HG03558 (cell line): ENCODE measurements around the gene VSIG2.
"Not testable (repeated sequence)": the region's sequence is repeated elsewhere in the genome, so short reads cannot be mapped to it uniquely, and the experiment has no call there.

Experiments
- ATAC-seq: cut with Tn5 transposase; IDR thresholded peaks from one replicate; pipeline ENCODE4 v1.9.1; 2021; ENCODE audit warnings: moderate number of reproducible peaks; ENCODE audit not compliant: unreplicated experiment; ENCODE audit errors: extremely low read depth

VSIG2 gene, protein sequence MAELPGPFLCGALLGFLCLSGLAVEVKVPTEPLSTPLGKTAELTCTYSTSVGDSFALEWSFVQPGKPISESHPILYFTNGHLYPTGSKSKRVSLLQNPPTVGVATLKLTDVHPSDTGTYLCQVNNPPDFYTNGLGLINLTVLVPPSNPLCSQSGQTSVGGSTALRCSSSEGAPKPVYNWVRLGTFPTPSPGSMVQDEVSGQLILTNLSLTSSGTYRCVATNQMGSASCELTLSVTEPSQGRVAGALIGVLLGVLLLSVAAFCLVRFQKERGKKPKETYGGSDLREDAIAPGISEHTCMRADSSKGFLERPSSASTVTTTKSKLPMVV

DNA sequence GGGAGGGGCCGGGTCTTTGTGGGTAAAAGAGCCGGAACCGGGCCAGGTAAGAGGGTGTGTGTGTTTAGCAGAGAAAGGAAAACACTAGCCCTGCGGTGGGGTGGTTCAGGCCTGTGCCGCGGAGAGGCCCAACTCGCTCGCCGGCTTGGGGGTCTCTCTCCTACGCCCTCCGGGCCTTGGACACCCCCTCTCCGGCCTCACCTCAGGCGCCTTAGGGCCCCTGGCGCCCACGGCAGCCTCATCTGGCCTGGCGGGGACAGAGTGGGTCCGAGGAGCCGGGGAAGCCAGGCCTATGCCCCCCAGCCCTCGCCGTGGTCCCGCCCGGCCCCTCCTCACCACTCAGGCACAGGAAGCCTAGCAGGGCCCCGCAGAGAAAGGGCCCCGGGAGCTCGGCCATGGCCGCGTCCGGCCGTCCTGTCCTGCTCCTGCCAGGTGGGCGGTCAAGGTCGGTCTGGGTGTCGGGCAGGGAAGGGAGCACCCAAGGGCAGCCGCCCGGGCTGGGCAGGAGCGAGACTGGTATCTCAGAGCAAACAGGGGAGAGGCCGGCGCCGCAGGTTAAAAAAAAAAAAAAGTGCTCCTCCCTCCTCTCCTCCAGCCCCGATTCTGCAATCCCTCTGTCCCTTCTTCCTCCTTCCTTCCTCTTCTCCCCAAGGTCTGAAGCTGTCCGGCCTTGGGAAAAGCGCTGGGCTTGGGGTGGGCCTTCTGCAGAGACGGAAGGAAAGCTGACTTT is at the start of gene VSIG2:
VSIG2 (minus strand) TSS at position 515 of the 730 bp plus-strand sequence; CDS start at position 397, 118 bp downstream.
- no peak for ATAC-seq

DNA sequence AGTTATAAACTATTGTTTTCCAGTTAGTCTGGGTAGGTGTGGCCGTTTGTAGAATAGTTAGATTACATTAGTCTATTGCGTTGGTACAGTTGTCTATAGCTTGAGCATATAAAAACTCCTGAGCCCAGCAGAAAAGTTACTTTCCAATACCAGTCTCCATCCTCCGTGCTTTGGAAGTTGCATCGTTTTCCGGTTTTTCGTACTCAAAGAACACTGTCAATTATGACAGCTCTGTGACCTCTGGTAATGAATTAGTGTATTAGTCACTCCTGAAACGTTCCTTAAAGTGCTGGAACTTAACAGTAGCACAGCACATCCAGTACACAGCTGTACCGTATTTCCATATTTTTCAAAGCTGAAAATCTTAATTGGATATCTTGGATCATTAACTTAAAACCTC is 49.0 kb upstream of the VSIG2 start:
- no peak for ATAC-seq

DNA sequence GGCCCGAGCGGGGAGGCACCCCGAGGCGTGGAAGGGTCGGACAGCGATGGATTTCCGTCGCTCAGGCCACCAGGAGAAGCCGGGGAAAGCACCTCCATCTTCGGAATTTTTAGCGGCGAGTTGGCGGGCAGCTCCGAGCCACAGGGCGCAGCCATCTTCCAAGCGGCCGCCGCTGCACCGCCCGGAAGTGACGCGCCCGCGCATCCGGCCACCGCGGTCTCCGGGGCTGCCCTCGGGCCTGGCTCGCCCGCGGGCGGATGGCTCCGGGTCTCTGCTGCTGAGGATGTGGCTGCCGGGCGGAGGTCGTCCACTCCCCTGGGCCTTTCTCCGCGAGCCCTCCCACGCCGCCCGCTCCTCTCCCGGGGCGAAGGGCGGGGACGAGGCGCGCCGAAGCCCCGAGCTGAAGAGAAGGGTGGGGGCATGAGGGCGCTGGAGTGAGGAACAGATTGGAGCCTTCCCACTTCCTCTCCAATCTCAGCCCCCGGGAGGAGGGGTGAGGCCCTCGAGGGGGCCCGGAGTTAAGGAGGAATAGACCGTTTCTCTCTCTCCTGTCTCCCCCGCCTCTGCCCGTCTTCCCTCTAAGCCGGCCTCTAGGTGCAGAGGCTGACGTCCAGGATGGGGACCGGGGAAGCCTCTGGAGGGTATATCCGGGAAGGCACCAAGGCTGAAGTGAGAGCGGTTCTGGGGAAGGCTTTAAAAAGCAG is 48.3 kb upstream of the VSIG2 start, which contains the start of gene MSANTD2:
MSANTD2 (minus strand) TSS at position 181 of the 704 bp plus-strand sequence; CDS start at position 155, 26 bp downstream.
- ATAC-seq, result peak; percentile 61

DNA sequence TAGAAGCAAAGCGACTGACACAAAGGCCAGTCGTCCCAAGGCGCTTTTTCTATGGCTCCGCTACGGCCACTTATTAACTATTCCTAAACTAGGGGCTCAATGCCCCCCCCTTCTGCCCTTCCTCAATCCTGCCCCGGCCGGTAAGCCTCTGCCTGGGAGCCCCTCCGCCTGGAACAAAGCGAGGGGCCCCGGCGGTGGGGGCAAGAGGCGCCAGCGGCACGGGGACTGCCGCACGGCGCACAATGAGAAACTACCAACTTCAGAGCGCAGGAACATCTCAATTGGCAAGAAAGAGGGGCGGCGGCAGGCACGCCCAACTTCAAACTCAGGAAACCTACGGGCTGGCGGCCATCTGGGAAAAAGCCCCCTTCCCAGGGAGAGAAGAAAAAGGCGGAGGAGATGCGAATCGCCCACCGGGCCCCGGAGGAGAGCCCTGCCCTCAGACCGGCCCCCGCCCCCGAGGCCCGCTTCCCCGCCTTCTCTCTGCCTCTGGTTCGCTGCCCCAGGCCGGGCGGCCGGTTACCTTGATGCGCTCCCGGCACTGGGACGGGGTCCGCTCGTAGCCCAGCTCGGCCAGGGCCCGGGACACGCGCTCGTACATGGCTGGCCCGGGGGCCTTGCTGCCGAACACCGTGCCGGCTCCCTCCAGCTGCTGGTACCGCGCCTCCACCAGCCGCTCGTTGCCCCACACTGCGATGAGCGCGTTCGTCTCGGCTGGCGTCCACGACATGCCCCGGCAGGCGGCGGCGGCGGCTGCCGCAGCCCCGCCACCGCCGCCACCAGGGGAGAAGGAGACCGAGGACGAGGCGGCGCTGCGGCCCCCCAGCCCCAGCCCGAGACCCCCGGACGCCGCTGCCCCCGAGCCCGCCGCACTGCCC is 47.5 kb upstream of the VSIG2 start:
- ATAC-seq, result no peak

DNA sequence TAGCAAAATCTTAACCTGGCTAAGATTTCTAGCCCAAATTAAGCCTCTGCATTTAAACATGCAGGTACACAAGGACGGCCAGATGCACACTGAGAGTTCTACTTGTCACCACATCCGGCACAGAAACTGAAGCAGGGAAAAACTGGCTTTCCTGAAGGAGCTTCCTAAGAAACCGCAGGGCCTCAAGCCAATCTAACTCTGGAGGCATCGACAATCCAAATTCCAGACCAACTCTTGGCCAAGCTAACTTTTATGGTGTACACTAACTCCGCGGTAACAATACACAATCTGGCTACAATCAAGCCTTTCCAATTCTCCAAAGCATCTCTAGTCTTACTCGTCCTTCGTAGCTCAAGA is 46.9 kb upstream of the VSIG2 start:
- ATAC-seq, result no peak

DNA sequence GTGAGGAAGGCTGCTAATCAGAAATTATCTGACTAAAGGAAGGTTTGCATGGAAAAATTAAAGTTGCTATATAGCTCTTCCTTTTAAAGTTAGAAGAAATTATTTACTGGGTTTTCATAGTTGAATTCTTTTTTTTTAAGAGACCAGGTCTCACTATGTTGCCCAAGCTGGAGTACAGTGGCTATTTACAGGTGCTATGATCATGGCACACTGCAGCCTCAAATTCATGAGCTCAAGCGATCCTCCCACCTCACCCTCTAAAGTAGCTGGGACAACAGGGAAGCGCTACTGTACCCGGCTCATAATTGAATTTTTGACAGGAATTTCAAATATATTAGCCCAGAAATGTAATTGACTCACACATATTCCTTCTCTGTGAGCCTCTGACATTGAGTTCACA is 44.3 kb upstream of the VSIG2 start:
- no peak for ATAC-seq

DNA sequence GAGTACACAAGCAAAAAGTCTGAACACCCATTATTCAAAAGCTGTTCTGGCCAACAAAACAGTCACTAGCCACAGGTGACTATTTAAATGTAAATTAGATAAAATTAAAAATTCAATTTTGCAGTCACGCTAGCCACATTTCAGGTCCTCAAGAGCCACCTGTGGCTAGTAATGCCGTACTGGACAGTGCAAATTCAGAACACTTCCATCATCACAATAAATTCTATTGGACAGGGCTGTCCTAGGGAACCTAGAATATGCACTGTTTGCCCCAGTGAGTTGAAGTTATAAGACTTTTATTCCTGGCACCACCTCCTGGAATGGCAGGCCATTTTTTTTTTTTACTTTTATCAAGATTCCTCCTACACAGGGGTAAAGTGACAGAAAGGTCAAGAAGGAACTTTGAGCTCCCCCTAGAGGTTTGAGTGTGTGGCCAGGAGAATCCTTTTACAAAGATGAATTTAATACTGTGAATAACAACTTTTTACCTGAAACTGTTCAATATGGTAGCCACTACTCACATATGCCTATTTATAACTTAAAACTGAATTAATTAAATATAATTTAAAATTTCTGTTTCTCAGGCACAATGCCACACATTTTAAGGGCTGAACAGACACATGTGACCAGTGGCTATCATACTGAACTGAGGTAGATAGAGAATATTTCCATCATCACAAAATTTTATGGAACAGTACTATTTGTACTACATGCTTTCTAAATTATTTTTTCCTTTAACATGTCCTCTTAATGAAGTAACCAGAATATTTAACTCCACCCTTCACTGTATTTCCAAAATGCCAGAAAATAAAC is 41.6 kb upstream of the VSIG2 start:
- ATAC-seq, result no peak

DNA sequence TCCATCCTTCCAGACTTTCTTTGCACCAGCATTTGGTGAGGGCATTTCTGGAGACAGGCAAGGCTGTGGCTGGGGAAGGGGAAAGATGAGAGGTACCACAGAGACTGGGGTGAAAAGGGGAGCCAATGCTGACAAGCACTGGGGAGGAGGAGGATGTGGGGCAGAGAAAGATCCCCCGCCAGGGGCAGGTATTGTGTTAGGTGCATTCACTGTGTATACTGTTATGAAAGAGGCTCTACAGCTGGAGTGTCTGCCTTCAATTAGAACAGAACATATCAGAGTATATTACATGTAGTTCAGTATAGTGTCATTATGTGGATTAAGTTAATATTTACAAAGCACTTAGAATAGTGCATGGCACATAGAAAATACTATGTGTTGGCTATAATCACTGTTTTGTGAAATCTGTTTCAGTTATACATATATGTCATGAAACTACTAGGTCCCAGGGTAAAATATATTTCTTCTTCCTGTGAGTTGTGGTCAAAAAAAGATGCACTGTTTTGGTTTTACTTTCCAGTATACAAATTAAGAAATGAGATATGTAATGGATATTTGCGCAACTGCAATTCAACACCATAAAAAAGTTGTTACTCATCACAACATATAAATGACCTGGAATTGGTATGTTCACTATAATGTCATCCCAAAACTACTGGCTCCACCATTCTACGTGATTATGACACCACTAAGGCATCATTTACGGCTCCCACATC is 39.7 kb upstream of the VSIG2 start:
- ATAC-seq, result peak; percentile 55

DNA sequence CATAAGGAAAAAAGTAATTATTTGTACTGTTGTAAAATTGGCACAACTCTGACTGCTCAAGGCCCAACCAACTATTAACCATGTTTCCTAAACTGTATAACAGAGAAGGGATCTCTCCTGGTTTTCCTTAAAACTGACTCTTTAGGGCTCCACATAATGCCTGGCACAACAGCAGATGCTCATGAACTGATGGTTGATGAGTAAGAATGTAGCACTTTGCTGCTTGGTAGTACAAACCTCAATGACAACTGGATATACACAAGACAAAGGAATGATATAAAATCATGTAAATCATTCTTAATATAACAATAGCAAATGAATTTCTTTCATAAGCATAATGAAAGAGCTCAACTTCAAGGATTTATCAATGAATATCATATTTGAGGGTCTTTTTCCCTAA is 36.5 kb upstream of the VSIG2 start:
- ATAC-seq, result no peak

DNA sequence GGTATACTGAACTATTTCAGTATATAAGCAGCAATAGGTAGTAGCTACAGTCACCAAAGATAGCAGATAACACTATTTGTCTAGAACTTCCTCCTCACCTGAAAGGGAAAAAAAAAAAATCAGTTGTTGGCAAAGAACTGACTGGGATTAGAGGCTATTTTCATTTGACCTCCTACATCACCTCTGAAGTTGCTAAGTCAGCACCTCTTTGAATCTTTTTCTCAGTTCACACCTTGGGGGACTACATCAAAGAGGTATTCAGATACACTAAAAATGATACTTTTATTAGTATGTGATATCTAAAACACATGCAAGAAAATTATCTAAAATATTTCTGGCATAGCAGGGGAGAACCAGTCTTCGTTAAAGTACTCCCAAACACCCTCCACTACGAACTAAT is 32.0 kb upstream of the VSIG2 start:
- ATAC-seq, result no peak

DNA sequence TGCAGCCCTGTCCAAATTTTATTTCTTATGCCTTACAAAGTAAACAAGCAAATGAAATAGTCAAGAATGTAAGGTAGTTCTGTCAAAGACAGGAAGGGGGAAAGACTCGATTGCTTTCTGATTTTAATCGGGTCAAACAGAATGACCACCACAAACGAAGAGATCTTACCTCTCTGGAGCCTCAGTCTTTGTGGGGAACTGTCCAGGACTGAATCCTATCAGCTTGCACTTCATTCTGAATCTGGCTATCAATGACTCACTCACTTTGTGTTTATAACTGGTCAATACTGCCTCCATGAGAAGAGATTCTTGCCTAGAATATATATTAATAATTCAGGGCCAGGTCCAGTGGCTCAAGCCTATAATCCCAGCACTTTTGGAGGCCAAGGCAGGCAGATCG is 30.9 kb upstream of the VSIG2 start:
- no peak for ATAC-seq

DNA sequence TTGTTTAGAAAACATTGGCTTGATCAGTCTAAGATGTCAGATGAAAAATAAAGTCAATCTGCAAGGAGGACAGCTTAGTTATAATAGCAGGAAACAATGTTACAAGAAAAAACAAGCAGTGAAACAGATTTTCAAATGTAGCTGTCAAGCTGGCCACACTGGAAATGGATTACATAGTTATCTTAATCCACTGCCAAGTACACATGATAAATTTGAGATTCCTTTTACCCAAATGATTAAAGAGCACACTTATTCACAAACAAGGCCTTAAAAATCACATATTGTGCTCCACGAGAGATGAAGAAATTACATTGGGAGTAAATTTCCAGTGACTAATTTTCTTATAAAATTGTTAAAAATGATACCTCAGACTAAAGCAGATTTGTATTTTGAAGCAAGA is 27.5 kb upstream of the VSIG2 start:
- ATAC-seq, result no peak

DNA sequence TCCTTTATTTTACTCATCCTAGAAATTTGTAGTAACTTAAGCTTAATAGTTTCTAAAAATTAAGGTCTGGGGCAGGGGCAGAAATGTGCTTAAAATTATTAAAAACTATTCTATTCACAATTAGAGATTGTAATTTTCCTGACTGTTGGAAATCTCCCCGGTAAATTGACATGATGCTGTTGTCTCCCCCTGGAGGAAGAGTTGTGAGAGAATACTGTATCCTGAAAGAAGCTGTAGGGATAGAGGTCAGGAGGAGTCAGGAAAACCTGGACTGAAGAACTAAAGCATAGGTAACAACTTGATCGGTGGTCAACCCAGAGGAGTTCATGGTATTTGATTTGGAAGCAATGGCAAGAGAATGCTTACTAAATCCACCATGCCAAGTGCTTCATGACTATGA is 26.2 kb upstream of the VSIG2 start:
- no peak for ATAC-seq

DNA sequence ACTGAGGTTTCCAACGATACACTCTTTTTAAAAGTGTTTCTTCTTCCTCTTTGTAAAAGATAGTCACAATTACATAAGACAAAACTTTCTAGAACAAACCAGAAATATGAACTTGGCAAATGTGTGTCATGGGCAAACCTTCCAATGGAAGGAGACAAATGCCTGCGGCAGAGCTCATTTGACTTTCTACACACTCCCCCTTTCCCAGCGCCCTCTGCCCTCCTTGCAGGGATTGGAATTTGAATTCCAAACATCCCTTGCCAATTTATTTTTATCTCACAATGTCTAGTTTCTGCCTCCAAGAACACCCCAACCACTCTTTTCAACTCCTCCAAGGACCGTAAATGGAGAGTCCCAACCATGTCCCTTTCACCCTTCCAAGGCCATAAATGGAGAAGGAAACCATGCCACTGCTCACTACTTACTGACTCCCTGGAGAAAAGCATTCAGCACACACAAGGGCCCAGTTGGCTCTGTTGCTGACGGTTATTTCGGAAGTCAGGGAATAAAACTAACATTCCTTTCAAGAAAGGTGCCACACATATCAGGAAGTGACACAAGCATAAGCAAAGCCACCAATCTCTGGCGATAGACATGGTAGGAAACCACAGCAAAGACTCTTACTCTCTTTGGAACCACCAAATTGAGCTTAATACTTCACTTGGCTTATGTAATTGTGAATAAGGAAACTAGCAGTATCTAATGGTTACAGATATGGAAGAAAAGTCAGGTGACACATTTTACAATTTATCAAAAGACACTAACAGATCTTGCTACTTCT is 25.0 kb upstream of the VSIG2 start:
- no peak for ATAC-seq

DNA sequence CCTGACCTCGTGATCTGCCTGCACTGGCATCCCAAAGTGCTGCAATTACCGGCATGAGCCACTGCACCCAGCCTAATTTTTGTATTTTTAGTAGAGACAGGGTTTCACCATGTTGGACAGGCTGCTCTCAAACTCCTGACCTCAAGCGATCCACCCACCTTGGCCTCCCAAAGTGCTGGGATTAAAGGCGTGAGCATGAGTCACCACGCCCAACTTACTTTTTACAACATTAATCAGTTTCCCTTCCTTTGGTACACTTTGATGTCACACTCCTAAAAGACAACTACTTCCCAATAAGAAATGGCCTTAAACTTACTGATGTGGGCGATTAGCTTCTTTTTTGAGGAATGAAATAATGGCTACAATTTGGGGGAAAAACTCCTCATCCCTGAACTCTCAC is 18.9 kb upstream of the VSIG2 start:
- ATAC-seq, result not testable (repeated sequence)

DNA sequence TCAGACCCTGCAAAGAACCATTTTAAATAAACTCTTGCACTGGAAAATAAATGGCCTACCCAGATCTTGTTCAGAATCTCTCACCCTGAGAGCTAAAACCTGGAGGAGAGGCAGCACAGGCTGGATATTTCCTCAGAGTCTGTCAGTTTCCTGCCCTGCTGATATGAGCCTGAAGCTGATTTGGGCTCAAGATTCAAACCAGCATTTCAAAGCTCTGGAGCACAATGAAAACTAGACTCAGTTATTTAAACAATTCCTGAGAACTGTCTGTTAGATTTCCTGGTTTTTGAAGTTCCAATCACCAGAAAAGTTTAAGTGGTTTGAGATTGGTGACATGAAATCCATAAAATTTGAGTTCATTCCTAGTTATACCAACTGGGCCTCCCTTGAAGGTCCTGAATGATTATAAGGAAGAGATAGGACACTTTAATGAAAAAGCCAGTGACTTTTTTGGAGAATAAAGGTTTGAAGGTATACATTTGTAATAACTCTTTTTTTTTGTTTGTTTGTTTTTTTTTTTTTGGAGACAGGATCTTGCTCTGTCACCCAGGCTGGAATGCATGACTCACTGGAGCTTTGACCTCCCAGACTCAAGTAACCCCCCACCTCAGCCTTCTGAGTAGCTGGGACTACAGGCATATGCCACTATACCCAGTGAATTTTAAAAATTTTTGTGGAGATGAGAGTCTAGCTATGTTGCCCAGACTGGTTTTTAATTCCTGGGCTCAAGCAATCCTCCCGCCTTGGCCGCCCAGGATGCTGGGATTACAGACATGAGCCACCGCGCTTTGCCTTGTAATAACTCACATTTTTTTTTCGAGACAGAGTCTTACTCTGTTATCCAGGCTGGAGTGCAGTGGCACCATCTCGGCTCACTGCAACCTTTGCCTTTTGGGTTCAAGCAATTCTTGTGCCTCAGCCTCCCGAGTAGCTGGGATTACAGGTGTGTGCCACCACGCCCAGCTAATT is 18.0 kb upstream of the VSIG2 start:
- ATAC-seq, result no peak

DNA sequence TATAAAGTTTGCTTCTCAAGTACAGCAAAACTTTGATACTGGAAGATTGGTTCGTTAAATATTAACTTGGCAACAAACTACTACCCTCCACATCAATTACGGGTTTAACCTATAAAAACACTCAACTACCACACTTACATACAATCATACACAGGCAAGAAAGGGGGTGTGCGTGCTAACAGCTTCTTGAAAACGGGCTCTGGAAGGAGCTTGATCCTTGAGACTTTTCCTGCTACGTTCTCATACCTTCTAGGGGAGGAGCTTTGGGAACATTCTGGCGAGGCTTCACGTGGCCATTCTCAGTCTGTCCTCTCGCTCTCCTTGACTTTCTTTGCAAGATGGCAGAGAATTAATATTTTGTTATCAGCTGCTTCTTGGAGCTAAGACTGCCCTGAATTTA is 16.9 kb upstream of the VSIG2 start:
- no peak for ATAC-seq
